Measurements from ENCODE around the gene KYAT1.

The KYAT1 gene

DNA sequence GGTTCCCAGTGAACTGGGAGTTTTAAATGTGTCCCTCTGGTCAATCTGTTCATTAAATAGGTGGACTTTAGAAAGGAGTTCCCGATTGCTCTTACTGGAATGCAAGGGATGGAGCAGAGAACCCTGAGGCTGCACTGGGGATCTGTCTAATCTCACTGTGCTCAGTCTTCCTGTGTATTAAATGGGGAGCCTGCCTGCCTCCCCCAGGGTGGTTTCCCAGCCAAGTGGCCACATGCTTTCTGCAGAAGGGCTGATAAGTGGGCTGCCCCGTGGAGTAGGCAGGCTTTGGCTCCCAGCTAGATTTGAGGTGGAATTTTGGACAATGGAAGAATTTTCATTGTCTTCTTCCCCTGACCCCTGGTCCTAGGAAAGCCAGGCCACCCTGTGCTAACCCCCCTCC is 25.0 kb upstream of the KYAT1 start:
- no peak for DNase-seq

DNA sequence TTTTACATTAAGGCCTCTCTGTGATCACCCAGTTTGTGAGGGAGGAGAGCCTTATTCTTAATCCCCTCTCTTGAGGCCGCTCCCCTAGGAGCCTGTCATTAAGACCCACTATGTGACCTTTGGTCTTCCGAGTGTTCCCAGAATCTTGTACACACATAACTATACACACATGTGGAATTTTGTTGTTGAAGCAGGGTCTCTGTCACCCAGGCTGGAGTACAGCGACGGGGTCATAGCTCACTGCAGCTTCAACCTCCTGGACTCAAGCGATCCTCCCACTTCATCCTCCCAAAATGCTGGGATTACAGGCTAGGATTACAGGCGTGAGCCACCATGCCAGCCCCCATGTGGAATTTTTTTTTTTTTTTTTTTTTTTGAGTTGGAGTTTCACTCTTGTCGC is 24.2 kb upstream of the KYAT1 start:
- DNase-seq, result no peak

DNA sequence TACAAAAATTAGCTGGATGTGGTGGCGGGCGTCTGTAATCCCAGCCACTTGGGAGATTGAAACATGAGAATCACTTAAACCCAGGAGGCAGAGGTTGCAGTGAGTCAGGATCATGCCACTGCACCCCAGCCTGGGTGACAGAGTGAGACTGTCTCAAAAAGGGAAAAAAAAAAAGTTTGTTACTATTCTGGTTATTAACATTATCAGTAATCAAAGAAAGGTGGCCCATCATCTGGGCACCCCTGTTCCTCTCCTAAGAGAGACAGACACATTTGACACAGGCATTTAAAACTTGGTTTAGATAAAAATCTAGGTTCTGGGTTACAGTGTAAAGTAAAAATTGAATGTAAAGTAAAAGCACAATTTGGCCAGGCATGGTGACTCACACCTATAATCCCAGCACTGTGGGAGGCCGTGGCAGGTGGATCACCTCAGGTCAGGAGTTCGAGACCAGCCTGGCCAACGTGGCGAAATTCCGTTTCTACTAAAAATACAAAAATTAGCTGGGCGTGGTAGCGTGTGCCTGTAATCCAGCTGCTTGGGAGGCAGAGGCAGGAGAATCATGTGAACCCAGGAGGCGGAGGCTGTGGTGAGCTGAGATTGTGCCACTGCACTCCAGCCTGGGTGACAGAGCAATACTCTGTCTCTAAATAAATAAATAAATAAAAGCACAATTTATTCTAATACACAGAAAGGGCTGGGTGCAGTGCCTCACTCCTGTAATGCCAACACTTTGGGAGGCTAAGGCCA is 22.3 kb upstream of the KYAT1 start:
- no peak for DNase-seq

DNA sequence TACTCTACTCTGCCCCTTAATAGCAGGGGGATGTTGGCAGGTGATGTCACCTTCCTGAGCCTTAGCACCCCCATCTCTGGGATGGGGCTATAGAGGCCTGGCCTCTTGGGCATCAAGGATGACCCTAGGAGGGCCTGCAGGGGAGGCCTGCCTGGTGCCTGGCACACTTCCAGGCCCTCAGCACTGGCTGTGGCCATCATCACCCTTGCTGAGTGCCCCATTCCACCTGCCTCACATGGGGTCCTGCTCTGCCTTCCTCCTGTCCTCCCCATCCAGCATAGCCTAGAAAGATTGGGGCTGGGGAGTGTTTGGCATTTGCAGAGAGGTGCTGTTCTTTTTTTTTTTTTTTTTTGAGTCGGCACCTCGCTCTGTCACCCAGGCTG is 21.3 kb upstream of the KYAT1 start:
- DNase-seq, result no peak

DNA sequence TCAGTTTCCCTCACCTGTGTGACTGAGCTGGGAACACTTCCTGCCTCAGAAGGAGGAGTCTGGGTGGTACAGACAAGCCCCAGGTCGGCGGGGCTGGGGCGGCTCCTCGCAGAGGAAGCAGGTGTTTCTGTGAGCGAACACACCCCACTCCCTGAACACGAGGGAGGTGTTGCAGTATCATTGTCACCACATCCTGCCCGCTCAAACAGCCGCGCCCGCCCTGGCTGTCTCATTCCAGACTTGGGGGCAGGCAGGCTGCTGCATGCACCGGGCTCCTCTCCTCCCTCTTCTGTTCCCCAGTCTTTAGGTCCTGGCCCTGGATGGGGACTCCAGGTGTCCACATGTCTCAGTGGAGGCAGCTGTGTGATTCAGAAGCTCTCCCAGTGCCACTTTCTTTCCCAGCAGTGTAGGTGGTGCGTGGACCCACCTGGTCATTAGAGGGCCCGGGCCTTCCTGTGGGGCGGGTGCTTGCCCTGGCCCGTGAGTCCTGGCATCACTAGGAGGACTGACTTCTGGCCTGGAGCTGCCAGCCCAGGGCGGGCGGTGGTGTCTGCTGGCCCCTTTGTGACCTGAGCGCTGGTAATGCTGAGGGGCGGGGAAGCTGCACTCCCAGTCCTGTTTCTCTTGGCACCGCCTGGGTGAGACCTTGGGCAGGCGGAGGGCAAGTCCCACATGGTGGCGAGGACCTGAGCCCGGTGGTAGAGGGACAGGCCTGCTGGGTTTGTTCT is 20.8 kb upstream of the KYAT1 start:
- DNase-seq, result no peak

DNA sequence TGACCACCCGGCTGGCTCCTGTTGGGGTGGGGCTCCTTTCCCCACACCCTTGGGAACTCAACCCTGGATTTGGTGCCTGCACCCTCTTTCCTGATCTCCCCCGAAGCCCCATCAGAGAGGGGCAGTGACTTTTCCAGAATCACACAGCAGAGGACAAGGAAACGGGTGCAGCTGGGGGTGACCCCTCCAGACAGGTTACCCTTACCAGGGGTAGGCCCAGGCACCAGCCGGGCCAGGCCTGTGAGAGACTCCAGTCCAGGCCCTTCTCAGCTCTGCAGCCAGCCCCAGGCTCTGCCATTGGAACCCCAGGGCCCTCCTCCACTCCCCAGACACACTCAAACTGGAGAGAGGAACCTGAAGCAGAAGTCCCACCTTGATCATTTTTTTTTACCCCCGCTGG is 20.1 kb upstream of the KYAT1 start:
- no peak for DNase-seq

DNA sequence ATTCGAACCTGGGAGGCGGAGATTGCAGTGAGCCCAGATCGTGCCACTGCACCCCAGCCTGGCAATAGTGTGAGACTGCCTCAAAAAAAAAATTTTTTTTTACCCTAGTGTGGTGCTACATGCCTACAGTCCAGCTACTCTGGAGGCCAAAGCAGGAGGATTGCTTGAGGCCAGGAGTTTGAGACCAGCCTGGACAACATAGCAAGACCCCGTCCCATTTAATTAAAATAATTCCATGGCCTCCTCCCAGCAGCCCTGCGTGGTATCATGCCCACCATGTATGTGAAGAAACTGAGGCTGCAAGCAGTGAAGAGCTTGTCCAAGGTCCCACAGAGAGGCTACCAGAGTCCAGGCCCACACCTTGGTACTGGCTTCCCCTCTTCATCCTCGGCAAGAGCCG is 19.6 kb upstream of the KYAT1 start:
- no peak for DNase-seq

DNA sequence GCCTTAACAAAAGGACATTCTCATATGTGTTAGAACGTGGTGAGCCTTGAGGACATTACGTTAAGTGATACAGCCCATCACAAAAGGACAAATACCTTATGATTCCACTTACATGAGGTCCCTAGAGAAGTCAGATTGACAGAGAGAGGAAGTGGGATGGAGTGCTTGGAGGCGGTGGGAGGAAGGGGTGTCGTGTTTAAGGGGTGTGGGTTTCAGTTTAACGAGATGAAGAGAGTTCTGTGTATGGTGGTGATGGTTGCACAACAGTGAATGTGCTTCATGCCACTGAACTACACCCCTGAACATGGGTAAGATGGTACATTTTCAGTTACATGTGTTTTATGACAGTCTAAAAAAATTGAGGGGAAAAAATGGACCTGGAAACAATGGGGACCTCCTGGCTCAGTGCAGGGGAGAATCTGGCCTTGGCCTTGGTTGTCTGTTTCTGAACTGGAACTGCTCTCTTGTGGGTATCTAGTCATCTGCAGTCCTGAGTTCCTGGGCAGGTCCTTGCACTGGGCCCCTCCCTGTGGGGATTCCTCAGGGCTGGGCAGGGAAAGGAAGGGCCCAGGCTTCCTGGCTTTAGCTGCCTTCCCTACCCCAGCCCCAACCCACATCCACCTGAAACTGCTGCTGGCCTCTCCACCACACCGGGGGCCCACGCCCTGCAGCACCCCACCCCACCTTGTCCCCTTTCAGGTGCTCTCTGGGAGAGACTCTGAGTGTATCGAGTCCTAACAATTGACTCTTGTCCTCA is 18.0 kb upstream of the KYAT1 start:
- DNase-seq, result no peak

DNA sequence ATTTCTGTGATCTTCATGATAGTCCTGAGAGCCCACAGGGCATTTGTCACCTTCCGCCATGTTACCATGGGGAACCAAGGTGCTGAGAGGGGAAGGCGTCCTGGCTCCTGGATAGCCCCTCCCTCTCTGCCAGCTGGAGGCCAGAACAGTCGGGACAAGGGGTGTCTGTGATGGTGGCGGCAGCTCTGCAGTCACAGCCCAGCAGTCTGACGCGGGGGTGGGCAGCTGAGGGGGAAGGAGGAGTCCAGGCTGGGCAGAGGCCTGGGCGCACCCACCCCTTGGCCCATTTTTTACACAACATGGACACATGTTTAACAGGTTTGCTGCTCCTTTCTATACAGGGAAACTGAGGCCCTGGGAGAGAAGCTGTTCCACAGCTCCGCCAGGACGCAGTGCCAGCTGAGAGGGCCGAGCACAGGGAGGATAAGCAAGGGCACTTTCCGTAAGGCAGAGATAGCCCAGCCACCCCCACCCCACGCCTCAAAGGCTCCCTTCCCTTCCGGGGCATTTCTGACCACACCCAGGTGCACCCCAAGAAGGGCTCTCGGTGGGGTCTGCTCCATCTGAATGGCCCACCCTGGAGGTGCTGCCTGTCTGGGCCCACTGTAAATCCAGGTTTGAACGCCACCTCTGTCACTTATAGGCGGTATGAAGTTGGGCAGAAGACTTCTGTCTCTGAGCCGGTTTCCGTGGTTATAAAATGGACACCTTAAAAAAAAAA is 17.3 kb upstream of the KYAT1 start:
- no peak for DNase-seq

DNA sequence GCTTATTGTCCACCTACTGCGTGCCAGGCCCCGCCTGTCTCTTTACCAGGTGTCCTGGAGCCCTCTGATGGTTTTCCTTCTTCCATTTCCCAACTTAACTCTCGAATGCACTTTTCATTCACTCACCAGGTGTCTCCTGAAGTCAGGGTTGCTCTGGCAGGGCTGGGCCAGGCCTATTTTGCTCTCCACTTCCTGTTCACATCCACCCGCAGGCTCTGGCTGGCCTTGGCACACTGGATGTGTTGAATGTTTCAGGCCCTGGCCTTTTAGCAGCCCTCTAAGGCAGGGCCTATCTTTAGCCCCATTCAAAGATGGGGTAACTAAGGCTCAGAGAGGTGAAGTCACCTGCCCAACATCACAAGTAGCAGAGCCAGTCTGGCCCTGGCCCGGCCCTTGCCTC is 16.6 kb upstream of the KYAT1 start:
- no peak for DNase-seq

DNA sequence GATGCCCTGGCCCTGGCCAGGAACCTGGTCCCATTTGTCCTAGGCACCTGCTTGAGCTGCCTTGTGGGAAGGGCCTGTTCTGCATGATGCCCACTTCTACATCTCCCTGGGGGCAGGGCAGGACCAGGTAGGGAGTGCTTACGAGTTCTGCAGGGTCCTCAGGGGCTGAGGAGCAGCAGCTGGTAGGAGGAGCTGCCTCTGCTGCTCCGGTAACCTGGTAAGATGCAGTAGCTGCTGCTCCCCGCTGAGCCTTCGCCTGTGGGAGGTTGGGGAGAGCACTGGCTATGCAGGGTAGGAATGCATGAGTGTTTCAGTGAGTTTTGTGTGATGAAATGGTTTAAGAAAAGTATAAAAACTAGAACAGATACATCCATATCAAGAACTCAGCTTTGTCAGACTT is 13.8 kb upstream of the KYAT1 start:
- DNase-seq, result no peak

DNA sequence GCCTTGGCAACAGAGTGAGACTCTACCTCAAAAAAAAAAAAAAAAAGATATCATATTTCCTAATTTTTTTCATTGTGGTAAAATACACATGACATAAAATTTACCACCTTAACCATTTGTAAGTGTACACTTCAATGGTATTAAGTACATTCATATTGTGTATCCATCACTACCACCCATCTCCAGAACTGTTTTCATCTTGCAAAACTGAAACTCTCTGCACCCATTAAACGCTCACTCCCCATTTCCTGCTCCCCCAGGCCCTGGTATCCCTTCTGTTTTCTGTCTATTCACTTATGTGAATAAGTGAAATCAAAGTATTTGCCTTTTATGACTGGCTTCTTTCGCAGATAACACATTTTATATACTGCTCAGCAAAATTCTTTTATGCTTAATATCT is 13.0 kb upstream of the KYAT1 start:
- DNase-seq, result no peak

DNA sequence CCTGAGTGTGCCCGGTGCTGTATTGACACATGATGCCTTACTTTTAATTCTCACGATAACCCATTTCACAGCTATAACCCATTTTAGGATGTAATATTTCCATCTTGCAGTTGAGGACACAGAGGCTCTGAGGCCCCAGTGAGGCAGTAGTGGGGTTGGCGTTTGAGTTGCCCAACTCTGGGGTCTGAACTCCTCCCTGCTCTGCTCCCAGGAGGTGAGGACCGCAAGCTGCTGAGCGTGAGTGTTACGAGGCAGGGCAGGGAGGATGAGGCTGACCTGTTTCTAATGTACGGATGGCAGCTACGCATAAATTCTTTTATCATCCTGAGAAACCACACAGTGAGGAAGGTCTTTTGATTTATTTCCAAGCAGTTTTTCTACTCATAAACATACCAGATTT is 11.6 kb upstream of the KYAT1 start:
- DNase-seq, result no peak

DNA sequence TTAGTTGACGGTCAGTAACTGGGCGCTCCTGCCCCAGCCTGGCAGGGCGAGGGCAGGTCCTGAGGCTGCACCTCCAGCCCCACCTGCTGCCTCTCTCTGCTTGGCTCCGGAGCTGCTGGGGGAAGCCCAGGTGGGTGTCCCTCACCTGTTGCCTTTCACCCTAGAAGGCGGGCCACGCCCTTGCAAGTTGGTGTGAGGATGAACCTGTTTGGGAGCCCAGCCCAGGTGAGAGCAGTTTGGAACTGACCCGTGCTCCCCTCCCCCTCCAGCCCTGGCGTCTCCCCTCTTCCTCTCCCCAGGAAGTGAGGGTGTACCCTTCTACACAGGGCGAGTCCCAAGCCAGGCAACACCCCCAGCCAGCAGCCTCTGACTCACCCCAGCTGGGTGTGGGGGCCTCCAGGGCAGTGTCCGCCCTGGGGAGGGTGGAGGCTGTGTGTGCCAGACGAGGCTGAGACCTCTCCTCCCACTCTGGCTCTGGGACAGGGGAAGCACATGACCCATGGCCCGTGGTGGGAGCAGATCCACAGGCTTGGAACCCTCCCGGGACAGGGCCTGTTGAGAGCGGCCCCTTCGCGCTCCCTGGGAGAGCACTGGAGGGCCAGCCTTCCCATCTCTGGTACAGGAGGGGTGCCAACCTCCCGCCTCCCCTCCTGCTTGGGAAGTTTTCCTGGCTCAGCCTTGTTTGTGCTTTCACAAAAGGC is 10.6 kb upstream of the KYAT1 start:
- DNase-seq, result peak; percentile 69

DNA sequence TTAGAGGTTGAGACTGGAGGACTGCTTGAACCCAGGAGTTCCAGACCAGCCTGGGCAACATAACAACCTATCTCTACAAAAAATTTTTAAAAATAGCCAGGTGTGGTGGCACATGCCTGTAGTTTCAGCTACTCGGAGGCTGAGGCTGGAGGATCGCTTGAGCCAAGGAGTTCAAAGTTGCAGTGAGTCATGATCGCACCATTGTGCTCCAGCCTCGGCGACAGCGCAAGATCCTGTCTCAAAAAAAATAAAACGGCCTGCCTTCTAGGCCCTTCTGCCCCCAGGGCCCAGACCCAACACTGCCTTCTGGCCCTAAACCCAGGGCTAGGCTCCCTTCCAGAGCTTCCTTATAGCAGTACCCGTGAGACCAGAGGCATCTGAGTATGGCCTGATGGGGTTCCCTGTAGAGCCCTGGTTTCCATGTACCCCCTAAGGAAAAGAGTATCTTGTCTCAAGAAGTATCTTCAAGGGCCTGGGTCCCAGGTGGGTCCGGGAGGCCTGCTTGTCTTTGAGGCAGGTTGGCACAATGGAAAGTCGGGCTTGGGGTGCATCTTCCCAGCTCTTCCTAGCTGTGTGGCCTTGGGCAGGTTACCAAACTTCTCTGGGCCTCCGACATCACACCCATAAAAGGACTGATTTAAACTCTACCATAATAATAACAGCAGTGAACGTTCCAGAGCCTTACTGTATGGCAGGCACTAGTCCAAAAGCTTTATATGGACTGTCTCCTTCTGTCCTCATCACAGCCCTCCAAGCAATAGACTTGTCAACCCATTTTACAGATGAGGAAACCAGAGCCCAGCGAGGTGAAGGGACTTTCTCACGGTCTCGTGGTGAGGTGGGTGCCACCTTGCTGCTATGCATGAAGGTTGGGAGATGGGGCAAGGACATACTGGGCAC is 9.8 kb upstream of the KYAT1 start:
- no peak for DNase-seq

DNA sequence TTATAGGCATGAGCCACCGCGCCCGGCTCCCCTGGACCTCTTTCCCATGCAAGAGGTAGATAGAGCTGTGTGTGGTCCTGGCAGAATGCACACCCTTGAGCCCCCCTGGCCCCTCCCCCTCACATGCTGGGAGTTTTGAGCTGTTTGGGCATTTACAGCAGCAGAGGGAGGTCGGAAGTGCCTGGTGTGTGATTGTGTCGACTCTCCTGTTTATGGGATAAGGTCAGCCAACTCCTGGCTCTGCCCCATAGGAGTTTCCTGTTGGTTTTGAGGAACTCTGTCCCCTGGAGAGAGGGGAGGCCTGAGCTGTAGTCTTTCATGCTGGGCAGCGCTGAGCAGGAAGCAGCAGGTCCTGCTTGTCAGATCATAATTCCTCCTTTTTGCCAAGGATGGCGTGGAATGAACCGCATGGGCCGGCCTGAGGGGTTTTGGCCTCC is 6.2 kb upstream of the KYAT1 start:
- no peak for DNase-seq

DNA sequence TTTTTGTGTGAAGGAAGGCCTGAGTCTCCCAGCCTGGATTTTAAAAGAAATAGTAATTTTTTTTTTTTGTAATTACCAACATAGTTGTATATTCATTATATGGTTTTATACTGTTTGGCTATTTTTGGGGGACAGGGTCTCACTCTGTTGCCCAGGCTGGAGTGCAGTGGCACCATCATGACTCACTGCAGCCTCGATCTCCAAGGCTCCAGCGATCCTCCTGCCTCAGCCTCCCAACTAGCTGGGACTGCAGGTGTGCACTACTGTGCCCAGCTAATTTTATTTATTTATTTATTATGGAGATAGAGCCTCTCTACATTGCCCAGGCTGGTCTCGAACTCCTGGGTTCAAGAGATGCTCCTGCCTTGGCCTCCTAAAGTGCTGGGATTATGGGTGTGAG is 5.3 kb upstream of the KYAT1 start:
- DNase-seq, result no peak

DNA sequence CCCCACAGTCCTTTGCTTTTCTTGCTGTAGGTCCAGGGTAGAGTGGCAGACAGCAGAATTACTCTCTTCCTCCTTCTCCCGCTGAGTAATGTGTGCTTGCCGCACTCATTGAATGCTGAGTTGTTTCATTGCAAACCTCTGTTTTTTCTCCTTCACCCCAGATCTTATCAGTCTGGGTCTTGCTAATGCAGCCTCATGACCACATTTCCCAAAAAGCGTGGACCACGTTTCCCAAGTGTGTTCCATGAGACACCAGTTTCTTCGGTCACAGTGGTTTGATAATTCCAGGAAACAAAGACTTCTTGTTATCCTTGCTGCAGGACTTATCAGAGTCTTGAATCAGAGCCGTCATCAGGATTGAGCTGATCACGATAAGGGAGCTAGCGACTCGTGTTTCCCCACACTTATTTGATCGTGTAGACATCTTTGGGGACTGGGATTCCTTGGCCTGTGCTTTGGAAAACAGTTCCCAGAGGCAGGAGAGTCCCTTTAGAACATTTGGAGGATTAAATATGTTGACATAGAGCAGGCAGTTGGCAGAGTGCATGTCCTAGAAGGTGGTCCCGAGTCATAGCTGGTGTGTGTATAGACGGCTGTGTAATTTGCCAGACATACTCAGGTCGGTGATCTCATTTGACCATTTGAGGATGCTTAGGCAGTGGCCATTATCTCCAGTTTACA is 4.6 kb upstream of the KYAT1 start:
- DNase-seq, result no peak

DNA sequence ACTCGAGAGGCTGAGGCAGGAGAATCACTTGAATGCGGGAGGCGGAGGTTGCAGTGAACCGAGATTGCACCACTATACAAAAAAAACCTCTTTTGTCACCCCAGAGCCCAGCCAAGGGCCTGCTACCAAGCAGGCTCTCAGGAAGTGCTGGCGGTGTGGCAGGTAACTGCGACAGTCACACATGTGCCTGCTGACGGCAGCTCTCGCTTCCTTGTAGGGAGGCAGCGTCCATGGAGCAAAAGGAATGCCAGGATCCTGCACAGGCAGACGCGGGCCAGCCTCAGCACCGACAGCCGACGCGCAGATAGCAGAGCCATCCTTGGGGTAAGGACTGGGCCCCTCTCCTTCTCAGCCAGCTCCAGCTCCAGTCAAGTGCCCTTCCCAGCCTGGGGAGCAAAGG is 4.0 kb upstream of the KYAT1 start:
- DNase-seq, result no peak

DNA sequence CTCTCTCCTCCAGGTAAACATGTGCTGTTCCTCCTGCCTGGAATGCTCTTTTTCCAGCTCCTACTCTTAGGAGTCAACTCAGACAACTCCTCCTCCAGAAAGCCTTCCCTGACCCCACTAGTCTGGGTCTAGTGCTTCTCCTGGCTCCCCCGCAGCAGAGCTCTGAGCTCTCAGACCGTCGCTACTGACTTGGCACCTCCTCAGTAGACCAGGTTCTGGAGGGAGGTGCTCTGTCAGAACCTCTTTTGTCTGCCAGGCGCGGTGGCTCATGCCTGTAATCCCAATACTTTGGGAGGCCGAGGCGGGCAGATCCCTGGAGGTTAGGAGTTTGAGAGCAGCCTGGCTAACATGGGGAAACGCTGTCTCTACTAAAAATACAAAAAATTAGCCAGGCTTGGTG is 3.6 kb upstream of the KYAT1 start:
- DNase-seq, result no peak

DNA sequence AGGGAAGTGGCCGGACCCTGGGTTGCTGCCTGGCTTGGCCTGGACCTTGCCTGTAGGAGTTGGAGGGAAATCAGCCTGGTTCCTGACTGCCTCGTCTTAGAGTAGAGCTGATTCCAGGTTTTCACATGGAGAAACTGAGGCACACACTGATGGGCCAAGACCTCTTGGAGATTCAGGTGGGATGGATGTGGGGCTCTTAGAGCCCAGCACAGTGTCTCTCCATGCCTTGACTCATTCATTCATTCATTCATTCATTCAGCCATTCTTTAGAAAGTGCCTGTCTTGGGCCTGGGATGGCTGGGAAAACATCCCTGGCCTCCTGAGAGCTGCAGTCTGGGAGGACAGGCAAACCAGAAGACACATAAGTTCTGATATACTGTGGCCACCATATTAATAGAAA is 2.4 kb upstream of the KYAT1 start:
- DNase-seq, result no peak

All from T1000 (cell line).